HEK293 (cell line): Measurements from ENCODE around the gene REEP5.

Experiments
- KLF1 ChIP-seq: fragments of 450-650 bp; formaldehyde crosslinking; IDR thresholded peaks from 2 replicates; pipeline ENCODE4 v1.5.1; 2016; ENCODE audit warnings: missing biosample characterization, missing genetic modification characterization
- ZBTB1 ChIP-seq: fragments of 450-650 bp; formaldehyde crosslinking; IDR thresholded peaks from 2 replicates; pipeline ENCODE4 v1.5.1; 2016; ENCODE audit warnings: missing biosample characterization, missing genetic modification characterization
- ZNF112 ChIP-seq: fragments of 450-650 bp; formaldehyde crosslinking; IDR thresholded peaks from 2 replicates; pipeline ENCODE4 v1.5.0; 2017; ENCODE audit warnings: missing biosample characterization, missing genetic modification characterization
- ZNF146 ChIP-seq: fragments of 450-650 bp; formaldehyde crosslinking; IDR thresholded peaks from 2 replicates; pipeline ENCODE4 v1.5.1; 2016; ENCODE audit warnings: missing biosample characterization, missing genetic modification characterization
- ZNF530 ChIP-seq: fragments of 450-650 bp; formaldehyde crosslinking; IDR thresholded peaks from 2 replicates; pipeline ENCODE4 v1.5.1; 2016; ENCODE audit warnings: low read depth, missing biosample characterization, missing genetic modification characterization
- ZNF658 ChIP-seq: fragments of 450-650 bp; formaldehyde crosslinking; IDR thresholded peaks from 2 replicates; pipeline ENCODE4; 2016; ENCODE audit warnings: missing biosample characterization, missing genetic modification characterization
- ZNF792 ChIP-seq: fragments of 450-650 bp; formaldehyde crosslinking; IDR thresholded peaks from 2 replicates; pipeline ENCODE4 v1.5.1; 2016; ENCODE audit warnings: missing biosample characterization, missing genetic modification characterization
- TF ChIP-seq, protein P1 (sequence below): fragments of 450-650 bp; formaldehyde crosslinking; IDR thresholded peaks from 2 replicates; pipeline ENCODE4 v1.5.1; 2016; ENCODE audit warnings: missing biosample characterization, missing genetic modification characterization, low read depth
- TF ChIP-seq, protein P2 (sequence below): fragments of 450-650 bp; formaldehyde crosslinking; IDR thresholded peaks from 2 replicates; pipeline ENCODE4 v1.5.1; 2016; ENCODE audit warnings: missing biosample characterization, missing genetic modification characterization

DNA sequence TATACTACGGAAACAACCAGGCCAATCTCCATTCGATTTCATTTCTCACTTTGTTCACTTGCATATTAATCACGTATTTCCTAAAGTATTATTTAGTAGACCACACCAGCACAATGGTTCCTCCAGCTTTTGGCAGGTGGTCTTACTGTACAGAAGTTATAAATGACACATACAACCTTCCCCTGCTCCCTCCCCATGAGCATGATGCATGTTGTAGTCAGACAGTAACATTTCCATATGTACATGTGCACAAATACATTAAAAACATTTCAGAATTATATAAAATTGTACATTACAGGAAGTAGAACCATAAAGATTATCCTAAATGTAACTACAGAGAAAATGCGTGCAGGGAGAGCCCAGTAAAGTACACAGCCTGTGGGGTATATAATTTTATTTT, 43.9 kb downstream of the REEP5 start:
- TF ChIP-seq ZNF112 (tag by site-specific recombination) (no peak), ZBTB1 (tag by site-specific recombination) (no peak), ZNF792 (tag by site-specific recombination) (no peak), KLF1 (no peak), ZNF658 (tag by site-specific recombination) (no peak), ZNF146 (tag by site-specific recombination) (no peak), ZNF530 (no peak)
- TF ChIP-seq, protein P1, sequence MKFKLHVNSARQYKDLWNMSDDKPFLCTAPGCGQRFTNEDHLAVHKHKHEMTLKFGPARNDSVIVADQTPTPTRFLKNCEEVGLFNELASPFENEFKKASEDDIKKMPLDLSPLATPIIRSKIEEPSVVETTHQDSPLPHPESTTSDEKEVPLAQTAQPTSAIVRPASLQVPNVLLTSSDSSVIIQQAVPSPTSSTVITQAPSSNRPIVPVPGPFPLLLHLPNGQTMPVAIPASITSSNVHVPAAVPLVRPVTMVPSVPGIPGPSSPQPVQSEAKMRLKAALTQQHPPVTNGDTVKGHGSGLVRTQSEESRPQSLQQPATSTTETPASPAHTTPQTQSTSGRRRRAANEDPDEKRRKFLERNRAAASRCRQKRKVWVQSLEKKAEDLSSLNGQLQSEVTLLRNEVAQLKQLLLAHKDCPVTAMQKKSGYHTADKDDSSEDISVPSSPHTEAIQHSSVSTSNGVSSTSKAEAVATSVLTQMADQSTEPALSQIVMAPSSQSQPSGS (tag by site-specific recombination), result no peak
- TF ChIP-seq, protein P2, sequence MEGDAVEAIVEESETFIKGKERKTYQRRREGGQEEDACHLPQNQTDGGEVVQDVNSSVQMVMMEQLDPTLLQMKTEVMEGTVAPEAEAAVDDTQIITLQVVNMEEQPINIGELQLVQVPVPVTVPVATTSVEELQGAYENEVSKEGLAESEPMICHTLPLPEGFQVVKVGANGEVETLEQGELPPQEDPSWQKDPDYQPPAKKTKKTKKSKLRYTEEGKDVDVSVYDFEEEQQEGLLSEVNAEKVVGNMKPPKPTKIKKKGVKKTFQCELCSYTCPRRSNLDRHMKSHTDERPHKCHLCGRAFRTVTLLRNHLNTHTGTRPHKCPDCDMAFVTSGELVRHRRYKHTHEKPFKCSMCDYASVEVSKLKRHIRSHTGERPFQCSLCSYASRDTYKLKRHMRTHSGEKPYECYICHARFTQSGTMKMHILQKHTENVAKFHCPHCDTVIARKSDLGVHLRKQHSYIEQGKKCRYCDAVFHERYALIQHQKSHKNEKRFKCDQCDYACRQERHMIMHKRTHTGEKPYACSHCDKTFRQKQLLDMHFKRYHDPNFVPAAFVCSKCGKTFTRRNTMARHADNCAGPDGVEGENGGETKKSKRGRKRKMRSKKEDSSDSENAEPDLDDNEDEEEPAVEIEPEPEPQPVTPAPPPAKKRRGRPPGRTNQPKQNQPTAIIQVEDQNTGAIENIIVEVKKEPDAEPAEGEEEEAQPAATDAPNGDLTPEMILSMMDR (tag by site-specific recombination), result no peak
